Erythroblast (primary cell): ENCODE data around the gene NTM.

ENCODE experiments used
- GATA1 ChIP-seq: IDR thresholded peaks from 2 replicates; pipeline ENCODE4 v1.6.1; 2011; ENCODE audit warnings: low read depth, mild to moderate bottlenecking, control low read depth, low read length, moderate library complexity
- POLR2A ChIP-seq: IDR thresholded peaks from 2 replicates; pipeline ENCODE4 v1.6.1; 2011; ENCODE audit warnings: mild to moderate bottlenecking, low read length

GRCh38 chr11:131468565-131468964 lies 98.2 kb downstream of the NTM start:
- TF ChIP-seq POLR2A (no peak), GATA1 (no peak)
